ENCODE results near the gene YIPF3.

GRCh38 chr6:43469947-43470346 lies 46.8 kb downstream of the YIPF3 start:
- no peak for TF ChIP-seq POLR2AphosphoS5 (IDR thresholded peaks at IDR 0.05; ENCODE audit: low read depth, low read length)
- no peak for TF ChIP-seq REST (IDR thresholded peaks at IDR 0.05; ENCODE audit: insufficient read depth in 1 of 2, low read depth in 2 of 2, low read length in 2 of 2)
- TF ChIP-seq TAF1 (IDR thresholded peaks at IDR 0.05; ENCODE audit: borderline replicate concordance, insufficient read depth, low read length) = no peak
- TF ChIP-seq SIN3A (IDR thresholded peaks at IDR 0.05; ENCODE audit: borderline replicate concordance, insufficient read depth, low read length) = no peak
- TF ChIP-seq FOXP2 (optimal IDR thresholded peaks at IDR 0.05; ENCODE audit: borderline replicate concordance, extremely low read depth, extremely low read length, insufficient read depth) = no peak

Measured in PFSK-1 (cell line).